ENCODE data around the gene SPRY1.

The SPRY1 gene

GRCh38 chr4:123351713-123352112, 44.9 kb upstream of the SPRY1 start:
- Histone ChIP-seq H3K27me3 (replicated peaks in 2 of 5; ENCODE audit: control insufficient read depth in 4 of 5, insufficient read depth in 5 of 5, low read length in 4 of 5) (no peaks in the 10 kb centered on the region), H3K27ac (ENCODE audit: insufficient read depth in 1 of 2, low read depth in 1 of 2, low read length in 2 of 2, poor library complexity in 1 of 2, severe bottlenecking in 2 of 2) (no peak overlapping the region), H3K9me3 (ENCODE audit: control extremely low read depth in 1 of 5, control insufficient read depth in 4 of 5, insufficient read depth in 2 of 5, low read depth in 1 of 5, low read length in 4 of 5) (no peaks in the 10 kb centered on the region), H3K36me3 (ENCODE audit: control insufficient read depth in 4 of 4, insufficient read depth in 4 of 4, low read length in 3 of 4) (no peaks in the 10 kb centered on the region), H3K4me1 (ENCODE audit: control extremely low read depth in 1 of 4, control insufficient read depth in 4 of 4, insufficient read depth in 4 of 4, low read length in 3 of 4) (peaks cover 0 to 17% (median 7%) of the 10 kb centered on the region in 4 experiments), H3K4me3 (ENCODE audit: control insufficient read depth in 1 of 7, extremely low read depth in 1 of 7, insufficient read depth in 4 of 7, low read depth in 2 of 7, low read length in 6 of 7) (no peak overlapping the region)
- CTCF ChIA-PET, result interaction anchor here (0.6 to 3.9 kb wide), 6 partner anchors 8 to 310 kb away, joined by 3 to 20 read pairs (median 3); no protein-coding TSS in a partner anchor
- no peak for DNase-seq
- POLR2A ChIA-PET, result interaction anchor here (0.5 kb wide), 1 partner anchor 153 kb away, joined by 3 read pairs; no protein-coding TSS in a partner anchor
- WGBS (ENCODE audit: insufficient coverage), result over 99% methylated on average over 19 of the region's 19 CpGs

GRCh38 chr4:123352240-123352945, 44.2 kb upstream of the SPRY1 start:
- ChIA-PET CTCF (interaction anchor here (0.7 to 3.9 kb wide), 4 partner anchors 7 to 213 kb away, joined by 3 to 20 read pairs (median 3); no protein-coding TSS in a partner anchor), POLR2A (interaction anchor here (0.5 kb wide), 1 partner anchor 154 kb away, joined by 3 read pairs; no protein-coding TSS in a partner anchor)
- Histone ChIP-seq H3K4me1 (ENCODE audit: control extremely low read depth in 1 of 4, control insufficient read depth in 4 of 4, insufficient read depth in 4 of 4, low read length in 3 of 4) (peaks cover 0 to 17% (median 7%) of the 10 kb centered on the region in 4 experiments), H3K27ac (ENCODE audit: insufficient read depth in 1 of 2, low read depth in 1 of 2, low read length in 2 of 2, poor library complexity in 1 of 2, severe bottlenecking in 2 of 2) (no peak overlapping the region), H3K36me3 (ENCODE audit: control insufficient read depth in 4 of 4, insufficient read depth in 4 of 4, low read length in 3 of 4) (no peaks in the 10 kb centered on the region), H3K9me3 (ENCODE audit: control extremely low read depth in 1 of 5, control insufficient read depth in 4 of 5, insufficient read depth in 2 of 5, low read depth in 1 of 5, low read length in 4 of 5) (no peaks in the 10 kb centered on the region), H3K4me3 (ENCODE audit: control insufficient read depth in 1 of 7, extremely low read depth in 1 of 7, insufficient read depth in 4 of 7, low read depth in 2 of 7, low read length in 6 of 7) (no peak overlapping the region), H3K27me3 (replicated peaks in 2 of 5; ENCODE audit: control insufficient read depth in 4 of 5, insufficient read depth in 5 of 5, low read length in 4 of 5) (no peaks in the 10 kb centered on the region)
- DNase-seq, result peak in 2 of 3 donors; percentile 46 to 67
- WGBS (ENCODE audit: insufficient coverage), result 100% methylated on average over 1 of the region's 6 CpGs

- no peaks in the 10 kb centered on the region for H3K36me3 ChIP-seq (ENCODE audit: control insufficient read depth in 4 of 4, insufficient read depth in 4 of 4, low read length in 3 of 4)
- no peak overlapping the region for H3K4me3 ChIP-seq (ENCODE audit: control insufficient read depth in 1 of 7, extremely low read depth in 1 of 7, insufficient read depth in 4 of 7, low read depth in 2 of 7, low read length in 6 of 7)
- CTCF ChIA-PET, result no interaction called here
- no peaks in the 10 kb centered on the region for H3K9me3 ChIP-seq (ENCODE audit: control extremely low read depth in 1 of 5, control insufficient read depth in 4 of 5, insufficient read depth in 2 of 5, low read depth in 1 of 5, low read length in 4 of 5)
- WGBS (ENCODE audit: insufficient coverage), result no CpG with 5 or more reads among the region's 1 CpG
- peaks cover 0 to 17% (median 7%) of the 10 kb centered on the region in 4 experiments for H3K4me1 ChIP-seq (ENCODE audit: control extremely low read depth in 1 of 4, control insufficient read depth in 4 of 4, insufficient read depth in 4 of 4, low read length in 3 of 4)
- DNase-seq, result peak in 1 of 3 donors; percentile 43
- H3K27ac ChIP-seq (ENCODE audit: insufficient read depth in 1 of 2, low read depth in 1 of 2, low read length in 2 of 2, poor library complexity in 1 of 2, severe bottlenecking in 2 of 2), result no peak overlapping the region
- no peaks in the 10 kb centered on the region for H3K27me3 ChIP-seq (replicated peaks in 2 of 5; ENCODE audit: control insufficient read depth in 4 of 5, insufficient read depth in 5 of 5, low read length in 4 of 5)
- POLR2A ChIA-PET, result no interaction called here
Observed at GRCh38 chr4:123352966-123353365, 43.6 kb upstream of the SPRY1 start.

GRCh38 chr4:123353656-123354055, 42.9 kb upstream of the SPRY1 start:
- peaks cover 0 to 17% (median 7%) of the 10 kb centered on the region in 4 experiments for H3K4me1 ChIP-seq (ENCODE audit: control extremely low read depth in 1 of 4, control insufficient read depth in 4 of 4, insufficient read depth in 4 of 4, low read length in 3 of 4)
- ChIA-PET CTCF (no interaction called here), POLR2A (no interaction called here)
- no peaks in the 10 kb centered on the region for H3K27me3 ChIP-seq (replicated peaks in 2 of 5; ENCODE audit: control insufficient read depth in 4 of 5, insufficient read depth in 5 of 5, low read length in 4 of 5)
- 97% methylated on average over 6 of the region's 6 CpGs for WGBS (ENCODE audit: insufficient coverage)
- no peak overlapping the region for H3K27ac ChIP-seq (ENCODE audit: insufficient read depth in 1 of 2, low read depth in 1 of 2, low read length in 2 of 2, poor library complexity in 1 of 2, severe bottlenecking in 2 of 2)
- no peaks in the 10 kb centered on the region for H3K9me3 ChIP-seq (ENCODE audit: control extremely low read depth in 1 of 5, control insufficient read depth in 4 of 5, insufficient read depth in 2 of 5, low read depth in 1 of 5, low read length in 4 of 5)
- no peak overlapping the region for H3K4me3 ChIP-seq (ENCODE audit: control insufficient read depth in 1 of 7, extremely low read depth in 1 of 7, insufficient read depth in 4 of 7, low read depth in 2 of 7, low read length in 6 of 7)
- H3K36me3 ChIP-seq (ENCODE audit: control insufficient read depth in 4 of 4, insufficient read depth in 4 of 4, low read length in 3 of 4), result no peaks in the 10 kb centered on the region
- no peak for DNase-seq

GRCh38 chr4:123354701-123355100, 41.9 kb upstream of the SPRY1 start:
- POLR2A ChIA-PET, result interaction anchor here (0.5 kb wide), 1 partner anchor 68 kb away, joined by 10 read pairs; no protein-coding TSS in a partner anchor
- CTCF ChIA-PET, result interaction anchor here (0.6 kb wide), 1 partner anchor 39 kb away, joined by 3 read pairs; no protein-coding TSS in a partner anchor
- 80% methylated on average over 4 of the region's 5 CpGs for WGBS (ENCODE audit: insufficient coverage)

GRCh38 chr4:123356921-123357320, 39.7 kb upstream of the SPRY1 start:
- Histone ChIP-seq H3K27me3 (replicated peaks in 2 of 5; ENCODE audit: control insufficient read depth in 4 of 5, insufficient read depth in 5 of 5, low read length in 4 of 5) (no peaks in the 10 kb centered on the region), H3K27ac (ENCODE audit: insufficient read depth in 1 of 2, low read depth in 1 of 2, low read length in 2 of 2, poor library complexity in 1 of 2, severe bottlenecking in 2 of 2) (no peak overlapping the region), H3K36me3 (ENCODE audit: control insufficient read depth in 4 of 4, insufficient read depth in 4 of 4, low read length in 3 of 4) (no peaks in the 10 kb centered on the region), H3K9me3 (ENCODE audit: control extremely low read depth in 1 of 5, control insufficient read depth in 4 of 5, insufficient read depth in 2 of 5, low read depth in 1 of 5, low read length in 4 of 5) (no peaks in the 10 kb centered on the region), H3K4me1 (ENCODE audit: control extremely low read depth in 1 of 4, control insufficient read depth in 4 of 4, insufficient read depth in 4 of 4, low read length in 3 of 4) (peaks cover 6 to 37% (median 16%) of the 10 kb centered on the region in 4 experiments), H3K4me3 (ENCODE audit: control insufficient read depth in 1 of 7, extremely low read depth in 1 of 7, insufficient read depth in 4 of 7, low read depth in 2 of 7, low read length in 6 of 7) (no peak overlapping the region)
- ChIA-PET POLR2A (no interaction called here), CTCF (interaction anchor here (1.0 kb wide), 1 partner anchor 262 kb away, joined by 3 read pairs; no protein-coding TSS in a partner anchor)
- DNase-seq, result no peak
- 57% methylated on average over 5 of the region's 7 CpGs for WGBS (ENCODE audit: insufficient coverage)

More at GRCh38 chr4:123354701-123355100, 41.9 kb upstream of the SPRY1 start:
- peaks cover 3 to 23% (median 8%) of the 10 kb centered on the region in 4 experiments for H3K4me1 ChIP-seq (ENCODE audit: control extremely low read depth in 1 of 4, control insufficient read depth in 4 of 4, insufficient read depth in 4 of 4, low read length in 3 of 4)
- H3K27ac ChIP-seq (ENCODE audit: insufficient read depth in 1 of 2, low read depth in 1 of 2, low read length in 2 of 2, poor library complexity in 1 of 2, severe bottlenecking in 2 of 2), result no peak overlapping the region
- no peak for DNase-seq
- no peaks in the 10 kb centered on the region for H3K9me3 ChIP-seq (ENCODE audit: control extremely low read depth in 1 of 5, control insufficient read depth in 4 of 5, insufficient read depth in 2 of 5, low read depth in 1 of 5, low read length in 4 of 5)
- H3K36me3 ChIP-seq (ENCODE audit: control insufficient read depth in 4 of 4, insufficient read depth in 4 of 4, low read length in 3 of 4), result no peaks in the 10 kb centered on the region
- H3K4me3 ChIP-seq (ENCODE audit: control insufficient read depth in 1 of 7, extremely low read depth in 1 of 7, insufficient read depth in 4 of 7, low read depth in 2 of 7, low read length in 6 of 7), result no peak overlapping the region
- no peaks in the 10 kb centered on the region for H3K27me3 ChIP-seq (replicated peaks in 2 of 5; ENCODE audit: control insufficient read depth in 4 of 5, insufficient read depth in 5 of 5, low read length in 4 of 5)
